Ovary (tissue), 3 donors: ENCODE measurements around the gene ARFRP1.

Experiments used
- CTCF ChIP-seq, 3 donors: fragments of 450-650 bp in 2 of 3; fragments of 200-600 bp in 1 of 3; IDR thresholded peaks; one replicate each; pipeline versions ENCODE4 v1.5.1 to v1.8.0; 2016 to 2022; ENCODE audit warnings: antibody characterized with exemption in 3 of 3, mild to moderate bottlenecking in 1 of 3
- EP300 ChIP-seq: sonication (generic); formaldehyde crosslinking; IDR thresholded peaks from one replicate; pipeline ENCODE4 v1.6.1; 2017; ENCODE audit warnings: antibody characterized with exemption
- POLR2A ChIP-seq: fragments of 450-650 bp; IDR thresholded peaks from one replicate; pipeline ENCODE4 v1.6.1; 2017; ENCODE audit warnings: antibody characterized with exemption, mild to moderate bottlenecking, moderate library complexity
- donor health status: DM: no; HTN: no; CAD: no.

- TF ChIP-seq EP300, result no peak
- no peak for TF ChIP-seq CTCF (IDR thresholded peaks at IDR 0.05)
- TF ChIP-seq POLR2A, result no peak
These were observed 42.7 kb downstream of the ARFRP1 start for GRCh38 chr20:63664861-63665594.
